GM23338 (cell line): ENCODE measurements around the gene OR8D4. TPM values are rescaled to one million over a fixed set of nuclear protein-coding genes. Genes with fewer than 3 reads are reported as not detected.

Source experiments
- ATAC-seq: fragments of 200-7000 bp; cut with Tn5 transposase; 3 replicates; pipeline ENCODE4 v1.9.1; 2020
- DNase-seq: peaks from one replicate; pipeline ENCODE4 v3.0.0-alpha.2; 2015; ENCODE audit warnings: low spot score
- H2AFZ ChIP-seq: fragments of 200-600 bp; sonication (generic); 2 replicates; pipeline ENCODE4 v1.8.0; 2016; ENCODE audit warnings: antibody characterized with exemption, mild to moderate bottlenecking, moderate library complexity
- H3F3A ChIP-seq: fragments of 200-600 bp; sonication (generic); replicated peaks from 2 replicates; pipeline ENCODE4 v1.8.0; 2017; ENCODE audit warnings: antibody characterized with exemption, mixed run types, low read depth
- H3K27ac ChIP-seq: fragments of 200-600 bp; sonication (generic); 2 replicates; pipeline ENCODE4 v1.6.1; 2016; ENCODE audit warnings: low read depth
- H3K27me3 ChIP-seq: fragments of 200-600 bp; sonication (generic); 2 replicates; pipeline ENCODE4 v1.8.0; 2016; ENCODE audit warnings: mild to moderate bottlenecking, mixed run types, moderate library complexity; ENCODE audit not compliant: insufficient read depth
- H3K36me3 ChIP-seq: fragments of 200-600 bp; sonication (generic); 2 replicates; pipeline ENCODE4 v1.8.0; 2016; ENCODE audit warnings: mild to moderate bottlenecking; ENCODE audit not compliant: insufficient read depth
- H3K4me1 ChIP-seq: fragments of 200-600 bp; sonication (generic); 2 replicates; pipeline ENCODE4 v1.8.0; 2016; ENCODE audit warnings: mild to moderate bottlenecking, moderate library complexity; ENCODE audit not compliant: insufficient read depth
- H3K4me2 ChIP-seq: fragments of 200-600 bp; sonication (generic); 2 replicates; pipeline ENCODE4 v1.7.1; 2017; ENCODE audit warnings: mixed run types
- H3K4me3 ChIP-seq: fragments of 200-600 bp; sonication (generic); 2 replicates; pipeline ENCODE4 v1.6.1; 2016; ENCODE audit warnings: mixed run types
- H3K79me2 ChIP-seq: fragments of 200-600 bp; sonication (generic); replicated peaks from 2 replicates; pipeline ENCODE4 v1.8.0; 2017; ENCODE audit warnings: mild to moderate bottlenecking; ENCODE audit not compliant: insufficient read depth
- H3K9me2 ChIP-seq: fragments of 200-600 bp; sonication (generic); 2 replicates; pipeline ENCODE4 v1.8.0; 2017; ENCODE audit not compliant: insufficient read depth
- H4K20me1 ChIP-seq: fragments of 200-600 bp; sonication (generic); replicated peaks from 2 replicates; pipeline ENCODE4 v1.8.0; 2017; ENCODE audit warnings: mild to moderate bottlenecking; ENCODE audit not compliant: insufficient read depth
- H3K27ac Mint-ChIP-seq: 2 replicates; pipeline ENCODE4 v1.8.0; 2020; ENCODE audit warnings: inconsistent platforms, mild to moderate bottlenecking, moderate library complexity, mixed read lengths
- H3K27me3 Mint-ChIP-seq: 3 replicates; pipeline ENCODE4 v1.8.0; 2022; ENCODE audit warnings: low read depth, mild to moderate bottlenecking, moderate library complexity, mixed read lengths, inconsistent platforms; ENCODE audit not compliant: insufficient read depth, poor library complexity
- H3K36me3 Mint-ChIP-seq: 3 replicates; pipeline ENCODE4 v1.8.0; 2021; ENCODE audit warnings: low read depth, mild to moderate bottlenecking, inconsistent platforms, moderate library complexity, mixed read lengths
- H3K4me1 Mint-ChIP-seq: 3 replicates; pipeline ENCODE4 v1.8.0; 2020; ENCODE audit warnings: mild to moderate bottlenecking, inconsistent platforms, mixed read lengths
- H3K4me3 Mint-ChIP-seq: 3 replicates; pipeline ENCODE4 v1.8.0; 2021; ENCODE audit warnings: moderate library complexity, mild to moderate bottlenecking, inconsistent platforms, mixed read lengths
- H3K9me3 Mint-ChIP-seq: 3 replicates; pipeline ENCODE4 v1.8.0; 2020; ENCODE audit warnings: moderate library complexity, mild to moderate bottlenecking, inconsistent platforms, mixed read lengths
- CREB1 ChIP-seq: fragments of 250-450 bp; sonication (Bioruptor Pico); IDR thresholded peaks from 2 replicates; pipeline ENCODE4 v1.5.0; 2020; ENCODE audit warnings: low read depth, mild to moderate bottlenecking, moderate library complexity
- CTCF ChIP-seq, 2 experiments: fragments of 200-600 bp in 1 of 2; sonication (generic) in 1 of 2; conservative IDR thresholded peaks; 2 replicates each; pipeline versions ENCODE4 v1.5.1 to v1.6.1; 2016 to 2017; ENCODE audit warnings: antibody characterized with exemption in 2 of 2, low read depth in 2 of 2, mild to moderate bottlenecking in 2 of 2, moderate library complexity in 1 of 2
- ETS1 ChIP-seq: IDR thresholded peaks from 2 replicates; pipeline ENCODE4 v1.6.1; 2016; ENCODE audit warnings: antibody characterized with exemption
- EZH2 ChIP-seq: fragments of 200-600 bp; sonication (generic); IDR thresholded peaks from one replicate; pipeline ENCODE4 v1.8.0; 2017; ENCODE audit warnings: antibody characterized with exemption, mild to moderate bottlenecking, low read depth; ENCODE audit not compliant: unreplicated experiment
- EZH2phosphoT487 ChIP-seq: fragments of 200-600 bp; sonication (generic); IDR thresholded peaks from one replicate; pipeline ENCODE4 v1.8.1; 2018; ENCODE audit warnings: antibody characterized with exemption; ENCODE audit not compliant: unreplicated experiment
- JUNB ChIP-seq: IDR thresholded peaks from one replicate; pipeline ENCODE4 v1.6.1; 2016; ENCODE audit warnings: antibody characterized with exemption; ENCODE audit not compliant: unreplicated experiment
- NANOG ChIP-seq: IDR thresholded peaks from 2 replicates; pipeline ENCODE4 v1.6.1; 2016; ENCODE audit warnings: antibody characterized with exemption, borderline replicate concordance
- POLR2AphosphoS5 ChIP-seq: IDR thresholded peaks from 2 replicates; pipeline ENCODE4 v1.6.1; 2016; ENCODE audit warnings: antibody characterized with exemption, low read depth
- REST ChIP-seq: IDR thresholded peaks from one replicate; pipeline ENCODE4 v1.6.1; 2018; ENCODE audit warnings: antibody characterized with exemption; ENCODE audit not compliant: unreplicated experiment
- STAT1 ChIP-seq: IDR thresholded peaks from one replicate; pipeline ENCODE4 v1.6.1; 2016; ENCODE audit warnings: antibody characterized with exemption; ENCODE audit not compliant: unreplicated experiment
- ZNF114 ChIP-seq: fragments of 250-450 bp; sonication (Bioruptor Pico); IDR thresholded peaks from 2 replicates; pipeline ENCODE4 v1.5.0; 2020; ENCODE audit warnings: mild to moderate bottlenecking, moderate library complexity
- ZNF331 ChIP-seq: fragments of 250-450 bp; sonication (Bioruptor Pico); IDR thresholded peaks from 2 replicates; pipeline ENCODE4 v1.5.0; 2020; ENCODE audit warnings: low read depth, mild to moderate bottlenecking, moderate library complexity
- ZNF462 ChIP-seq: fragments of 250-450 bp; sonication (Bioruptor Pico); IDR thresholded peaks from 2 replicates; pipeline ENCODE4 v1.5.0; 2020; ENCODE audit warnings: mild to moderate bottlenecking, moderate library complexity
- polyA plus RNA-seq: library from polyadenylated mRNA; unstranded; fragments of >200 nt; fragmentation: Nextera tagmentation; extraction: Ambion mirVana; gene quantifications from 2 replicates; pipeline ENCODE4 v1.2.1, GENCODE V29; 2016
- total RNA-seq: library from RNA; depleted of rRNA; stranded (reverse); fragments of >200 nt; shearing (Covaris generic); gene quantifications from 2 replicates; pipeline ENCODE4 v1.2.3, GENCODE V29; 2014

Gene OR8D4
- total and polyA plus RNA-seq, 2 experiments from 2014 or later: 0.14 TPM; not detected in 1

- Histone ChIP-seq H3F3A (no peaks in the 10 kb centered on the region), H3K4me2 (no peak overlapping the region), H3K9me2 (peaks cover 5% of the 10 kb centered on the region; the same call in 1 of the 2 replicates), H2AFZ (no peak overlapping the region), H3K4me3 (no peak overlapping the region), H4K20me1 (no peaks in the 10 kb centered on the region), H3K4me1 (peaks cover 10% of the 10 kb centered on the region), H3K36me3 (no peaks in the 10 kb centered on the region), H3K27ac (no peak overlapping the region), H3K27me3 (no peaks in the 10 kb centered on the region), H3K79me2 (no peaks in the 10 kb centered on the region)
- DNase-seq (no peak), ATAC-seq (no peak)
- Mint-ChIP-seq H3K4me3 (no peak overlapping the region), H3K27ac (no peak overlapping the region), H3K27me3 (no peaks in the 10 kb centered on the region), H3K4me1 (peaks cover 21% of the 10 kb centered on the region), H3K36me3 (no peaks in the 10 kb centered on the region), H3K9me3 (no peaks in the 10 kb centered on the region)
- TF ChIP-seq ZNF331 (no peak), STAT1 (no peak), JUNB (no peak), CTCF (conservative IDR thresholded peaks at IDR 0.05; ENCODE audit: low read depth in 2 of 2) (no peak), EZH2phosphoT487 (no peak), EZH2 (no peak), POLR2AphosphoS5 (no peak), ZNF114 (CRISPR knock-in tag) (no peak), CREB1 (CRISPR knock-in tag) (no peak), NANOG (no peak), ZNF462 (CRISPR knock-in tag) (no peak), ETS1 (no peak), REST (no peak)
These were observed 3.0 kb downstream of the OR8D4 start for GRCh38 chr11:123904932-123905331.
